B cell (primary cell): Measurements from ENCODE around the gene FBXL4.

Source experiments
- CTCF ChIP-seq: fragments of 200-600 bp; IDR thresholded peaks from one replicate; pipeline ENCODE4 v1.8.0; 2022; ENCODE audit warnings: antibody characterized with exemption, mild to moderate bottlenecking
- EZH2 ChIP-seq: IDR thresholded peaks from 2 replicates; pipeline ENCODE4 v1.6.1; 2012; ENCODE audit warnings: borderline replicate concordance, low read depth, mild to moderate bottlenecking, moderate library complexity, low read length; ENCODE audit not compliant: insufficient read depth, poor library complexity, severe bottlenecking

- no peak for TF ChIP-seq EZH2
- TF ChIP-seq CTCF, result no peak
Observed at GRCh38 chr6:98980819-98981218, 33.1 kb upstream of the FBXL4 start.
